Tibial nerve (tissue), 4 donors: ENCODE results near the gene RFPL1.

Experiments used
- CTCF ChIP-seq, 5 experiments: fragments of 200-600 bp in 3 of 5; fragments of 450-650 bp in 2 of 5; sonication (generic) in 3 of 5; IDR thresholded peaks; one replicate each; pipeline ENCODE4 v1.5.1; 2016 to 2019; ENCODE audit warnings: antibody characterized with exemption in 5 of 5, mild to moderate bottlenecking in 3 of 5, moderate library complexity in 2 of 5
- EP300 ChIP-seq, 2 donors: sonication (generic); formaldehyde crosslinking; IDR thresholded peaks; one replicate each; pipeline ENCODE4 v1.6.1; 2017; ENCODE audit warnings: antibody characterized with exemption in 2 of 2, mild to moderate bottlenecking in 1 of 2
- POLR2A ChIP-seq, 2 donors: fragments of 450-650 bp; IDR thresholded peaks; one replicate each; pipeline ENCODE4 v1.6.1; 2017; ENCODE audit warnings: antibody characterized with exemption in 2 of 2, mild to moderate bottlenecking in 2 of 2, moderate library complexity in 2 of 2

GRCh38 chr22:29393019-29393608, 45.3 kb upstream of the RFPL1 start:
- no peak for TF ChIP-seq POLR2A (IDR thresholded peaks at IDR 0.05)
- no peak for TF ChIP-seq CTCF (IDR thresholded peaks at IDR 0.05)
- no peak for TF ChIP-seq EP300 (IDR thresholded peaks at IDR 0.05)
